ENCODE results near the gene CD84.

The CD84 gene

GRCh38 chr1:160539990-160540858 lies 39.1 kb downstream of the CD84 start:
- Histone ChIP-seq H3K9me2 (replicated peaks; ENCODE audit: insufficient read depth, low read length) (no peaks in the 10 kb centered on the region), H3K27ac (ENCODE audit: low read depth, low read length) (peak overlapping the region; percentile 77), H3K27me3 (ENCODE audit: low read length) (no peaks in the 10 kb centered on the region), H3K4me3 (ENCODE audit: insufficient read depth, low read length, poor library complexity, severe bottlenecking) (no peak overlapping the region), H4K20me1 (ENCODE audit: low read depth, low read length) (no peaks in the 10 kb centered on the region), H3K36me3 (ENCODE audit: low read length) (peaks cover 4% of the 10 kb centered on the region; the same call in 1 of the 2 replicates), H3K9me3 (ENCODE audit: insufficient read depth, low read length) (peaks cover 9% of the 10 kb centered on the region; the same call in 1 of the 2 replicates), H3F3A (ENCODE audit: insufficient read depth) (no peaks in the 10 kb centered on the region), H3K79me2 (ENCODE audit: insufficient read depth, low read length) (no peaks in the 10 kb centered on the region), H2AFZ (ENCODE audit: low read depth, low read length, severe bottlenecking) (peak overlapping the region; percentile 22), H3K4me2 (ENCODE audit: low read depth, low read length, poor library complexity, severe bottlenecking) (peak overlapping the region; percentile 56), H3K9ac (ENCODE audit: low read length) (peak overlapping the region; percentile 33)
- TF ChIP-seq EZH2phosphoT487 (conservative IDR thresholded peaks at IDR 0.05; ENCODE audit: low read length), result no peak
- no peak for TF ChIP-seq CTCF (IDR thresholded peaks at IDR 0.05; ENCODE audit: insufficient read depth, low read length, poor library complexity, severe bottlenecking)

GRCh38 chr1:160539684-160539989 lies 39.7 kb downstream of the CD84 start:
- no peaks in the 10 kb centered on the region for H3F3A ChIP-seq (ENCODE audit: insufficient read depth)
- H3K4me3 ChIP-seq (ENCODE audit: insufficient read depth, low read length, poor library complexity, severe bottlenecking), result no peak overlapping the region
- no peaks in the 10 kb centered on the region for H3K79me2 ChIP-seq (ENCODE audit: insufficient read depth, low read length)
- no peaks in the 10 kb centered on the region for H3K9me2 ChIP-seq (replicated peaks; ENCODE audit: insufficient read depth, low read length)
- H4K20me1 ChIP-seq (ENCODE audit: low read depth, low read length), result no peaks in the 10 kb centered on the region
- peaks cover 9% of the 10 kb centered on the region for H3K36me3 ChIP-seq (ENCODE audit: low read length)
- H3K9me3 ChIP-seq (ENCODE audit: insufficient read depth, low read length), result peaks cover 12% of the 10 kb centered on the region; the same call in 1 of the 2 replicates
- H3K4me2 ChIP-seq (ENCODE audit: low read depth, low read length, poor library complexity, severe bottlenecking), result peak overlapping the region; percentile 56
- no peaks in the 10 kb centered on the region for H3K27me3 ChIP-seq (ENCODE audit: low read length)
- peak overlapping the region; percentile 22 for H2AFZ ChIP-seq (ENCODE audit: low read depth, low read length, severe bottlenecking)
- no peak for TF ChIP-seq EZH2phosphoT487 (conservative IDR thresholded peaks at IDR 0.05; ENCODE audit: low read length)
- peak overlapping the region; percentile 77 for H3K27ac ChIP-seq (ENCODE audit: low read depth, low read length)
- H3K9ac ChIP-seq (ENCODE audit: low read length), result peak overlapping the region; percentile 33

GRCh38 chr1:160538985-160539651 lies 40.2 kb downstream of the CD84 start:
- no peak overlapping the region for H3K27ac ChIP-seq (ENCODE audit: low read depth, low read length)
- TF ChIP-seq EZH2phosphoT487 (conservative IDR thresholded peaks at IDR 0.05; ENCODE audit: low read length) (no peak), CTCF (IDR thresholded peaks at IDR 0.05; ENCODE audit: insufficient read depth, low read length, poor library complexity, severe bottlenecking) (no peak)
- H4K20me1 ChIP-seq (ENCODE audit: low read depth, low read length), result no peaks in the 10 kb centered on the region
- H3K4me2 ChIP-seq (ENCODE audit: low read depth, low read length, poor library complexity, severe bottlenecking), result peak overlapping the region; percentile 56
- peaks cover 12% of the 10 kb centered on the region for H3K36me3 ChIP-seq (ENCODE audit: low read length)
- no peak overlapping the region for H3K4me3 ChIP-seq (ENCODE audit: insufficient read depth, low read length, poor library complexity, severe bottlenecking)
- H3K9ac ChIP-seq (ENCODE audit: low read length), result 0 out of 2 replicates have a peak overlapping the region, but pooled peaks have one; percentile 33
- H3K9me2 ChIP-seq (replicated peaks; ENCODE audit: insufficient read depth, low read length), result no peaks in the 10 kb centered on the region
- H2AFZ ChIP-seq (ENCODE audit: low read depth, low read length, severe bottlenecking), result no peak overlapping the region
- no peaks in the 10 kb centered on the region for H3K79me2 ChIP-seq (ENCODE audit: insufficient read depth, low read length)
- H3K9me3 ChIP-seq (ENCODE audit: insufficient read depth, low read length), result peaks cover 13% of the 10 kb centered on the region
- H3K27me3 ChIP-seq (ENCODE audit: low read length), result no peaks in the 10 kb centered on the region
- H3F3A ChIP-seq (ENCODE audit: insufficient read depth), result no peaks in the 10 kb centered on the region
